H1 (cell line): Measurements from ENCODE around the gene PPFIA2. TPM values are rescaled to one million over a fixed set of nuclear protein-coding genes. Genes with fewer than 3 reads are reported as not detected.

Experiments
- CTCF ChIA-PET: fragments of 300-600 bp; sonication (Branson Sonifier 250); formaldehyde crosslinking; loops from one replicate; lab custom pipeline; 2021; ENCODE audit not compliant: partially characterized antibody; lab: Charles Lee
- POLR2A ChIA-PET: fragments of 300-600 bp; sonication (Branson Sonifier 250); formaldehyde crosslinking; loops from one replicate; lab custom pipeline; 2021; ENCODE audit warnings: inconsistent platforms; ENCODE audit not compliant: partially characterized antibody; lab: Charles Lee
- DNase-seq, 2 experiments: peaks; one replicate each; pipeline versions ENCODE4 v3.0.0 to v3.0.0-alpha.2; 2010 to 2022; ENCODE audit warnings: low spot score in 2 of 2, low read depth in 1 of 2, mixed read lengths in 1 of 2
- FAIRE-seq: peaks from 2 replicates; lab custom pipeline; 2011; peaks lifted over from hg19 to GRCh38; lab: Jason Lieb, UNC
- H2AFZ ChIP-seq: 2 replicates; pipeline ENCODE4 v1.8.1; 2012; ENCODE audit warnings: low read length, inconsistent platforms
- H2AK5ac ChIP-seq: 2 replicates; pipeline ENCODE4 v1.6.1; 2013; ENCODE audit warnings: low read depth, low read length
- H2BK120ac ChIP-seq: replicated peaks from 2 replicates; pipeline ENCODE3; 2013; ENCODE audit warnings: low read depth, low read length, inconsistent platforms
- H2BK12ac ChIP-seq: 2 replicates; pipeline ENCODE4 v1.6.1; 2013; ENCODE audit warnings: low read depth, low read length
- H2BK15ac ChIP-seq: 2 replicates; pipeline ENCODE4 v1.6.1; 2013; ENCODE audit warnings: low read length
- H2BK20ac ChIP-seq: 2 replicates; pipeline ENCODE4 v1.6.1; 2013; ENCODE audit warnings: low read length
- H2BK5ac ChIP-seq: 2 replicates; pipeline ENCODE4 v1.6.1; 2013; ENCODE audit warnings: low read depth, low read length
- H3K14ac ChIP-seq: 2 replicates; pipeline ENCODE4 v1.6.1; 2013; ENCODE audit warnings: inconsistent platforms; ENCODE audit not compliant: insufficient read length
- H3K18ac ChIP-seq: 2 replicates; pipeline ENCODE4 v1.6.1; 2013; ENCODE audit warnings: low read length; ENCODE audit errors: extremely low read depth
- H3K23ac ChIP-seq: 2 replicates; pipeline ENCODE4 v1.6.1; 2013; ENCODE audit warnings: inconsistent platforms; ENCODE audit not compliant: insufficient read length
- H3K23me2 ChIP-seq: 2 replicates; pipeline ENCODE4 v1.6.1; 2013; ENCODE audit warnings: low read depth, low read length
- H3K27ac ChIP-seq: 2 replicates; pipeline ENCODE4 v1.6.1; 2011; ENCODE audit warnings: low read depth, low read length, inconsistent platforms
- H3K27me3 ChIP-seq, 4 experiments: replicated peaks in 1 of 4; 1 replicate in 1 of 4; 2 replicates in 3 of 4; pipeline versions ENCODE4 v1.6.1 to v1.8.1; 2011 to 2013; ENCODE audit warnings: low read length in 3 of 4, mild to moderate bottlenecking in 3 of 4, inconsistent platforms in 2 of 4, mixed read lengths in 2 of 4, moderate library complexity in 1 of 4; ENCODE audit not compliant: control insufficient read depth in 3 of 4, insufficient read depth in 3 of 4; ENCODE audit errors: extremely low read depth in 1 of 4
- H3K36me3 ChIP-seq, 4 experiments: 2 replicates each; pipeline versions ENCODE4 v1.6.1 to v1.8.1; 2011 to 2013; ENCODE audit warnings: mild to moderate bottlenecking in 4 of 4, low read length in 3 of 4, moderate library complexity in 2 of 4, control low read depth in 1 of 4, inconsistent platforms in 1 of 4; ENCODE audit not compliant: insufficient read depth in 4 of 4, control insufficient read depth in 2 of 4
- H3K4ac ChIP-seq: replicated peaks from 2 replicates; pipeline ENCODE3; 2013; ENCODE audit warnings: low read length, low read depth, mixed read lengths, inconsistent platforms; ENCODE audit not compliant: insufficient read length
- H3K4me1 ChIP-seq, 4 experiments: replicated peaks in 1 of 4; 1 replicate in 1 of 4; 2 replicates in 3 of 4; pipeline versions ENCODE4 v1.6.1 to v1.8.1; 2011 to 2013; ENCODE audit warnings: low read length in 3 of 4, inconsistent platforms in 2 of 4, mixed read lengths in 1 of 4; ENCODE audit not compliant: insufficient read depth in 4 of 4, control insufficient read depth in 3 of 4
- H3K4me2 ChIP-seq, 2 experiments: 2 replicates each; pipeline versions ENCODE4 v1.6.1 to v1.8.1; 2011 to 2013; ENCODE audit warnings: low read depth in 2 of 2, low read length in 2 of 2, control low read depth in 1 of 2, inconsistent platforms in 1 of 2, mild to moderate bottlenecking in 1 of 2; ENCODE audit not compliant: insufficient read depth in 1 of 2
- H3K4me3 ChIP-seq, 4 experiments: fragments of 200-600, 300-600 bp in 1 of 4; sonication (generic), shearing (Covaris generic), sonication (Bioruptor Twin) in 1 of 4; 2 replicates each; pipeline versions ENCODE4 v1.5.1 to v1.8.1; 2011 to 2016; ENCODE audit warnings: low read length in 4 of 4, low read depth in 3 of 4, control low read depth in 2 of 4, inconsistent platforms in 2 of 4, mild to moderate bottlenecking in 2 of 4, mixed read lengths in 1 of 4, moderate library complexity in 1 of 4; ENCODE audit not compliant: insufficient read depth in 2 of 4; ENCODE audit errors: extremely low read depth in 1 of 4
- H3K56ac ChIP-seq: replicated peaks from 2 replicates; pipeline ENCODE3; 2013; ENCODE audit warnings: low read depth, mild to moderate bottlenecking, mixed read lengths, low read length, inconsistent platforms; ENCODE audit not compliant: insufficient read length
- H3K79me1 ChIP-seq: 2 replicates; pipeline ENCODE4 v1.6.1; 2013; ENCODE audit warnings: low read depth, low read length, control low read depth
- H3K79me2 ChIP-seq, 2 experiments: 2 replicates each; pipeline versions ENCODE4 v1.6.1 to v1.8.1; 2012 to 2013; ENCODE audit warnings: low read length in 2 of 2, mild to moderate bottlenecking in 2 of 2, inconsistent platforms in 1 of 2; ENCODE audit not compliant: insufficient read depth in 2 of 2, control insufficient read depth in 1 of 2
- H3K9ac ChIP-seq, 4 experiments: replicated peaks in 1 of 4; 1 replicate in 1 of 4; 2 replicates in 3 of 4; pipeline versions ENCODE4 v1.6.1 to v1.8.1; 2011 to 2013; ENCODE audit warnings: low read depth in 3 of 4, low read length in 3 of 4, control low read depth in 2 of 4, mild to moderate bottlenecking in 2 of 4, moderate library complexity in 2 of 4, inconsistent platforms in 1 of 4; ENCODE audit errors: extremely low read depth in 1 of 4
- H3K9me3 ChIP-seq, 2 experiments: 2 replicates each; pipeline versions ENCODE4 v1.6.1 to v1.8.1; 2012 to 2013; ENCODE audit warnings: mild to moderate bottlenecking in 2 of 2, moderate library complexity in 2 of 2, control low read depth in 1 of 2, inconsistent platforms in 1 of 2, low read depth in 1 of 2, low read length in 1 of 2, mixed read lengths in 1 of 2; ENCODE audit not compliant: insufficient read depth in 2 of 2
- H4K20me1 ChIP-seq, 2 experiments: replicated peaks in 1 of 2; 2 replicates each; pipeline versions ENCODE3 to v1.8.1; 2011 to 2013; ENCODE audit warnings: inconsistent platforms in 2 of 2, low read length in 2 of 2, mild to moderate bottlenecking in 1 of 2; ENCODE audit not compliant: insufficient read depth in 2 of 2, control insufficient read depth in 1 of 2
- H4K5ac ChIP-seq: 2 replicates; pipeline ENCODE4 v1.6.1; 2013; ENCODE audit warnings: low read length, low read depth, mixed read lengths, inconsistent platforms; ENCODE audit not compliant: insufficient read length
- H4K8ac ChIP-seq: 2 replicates; pipeline ENCODE4 v1.8.0; 2013; ENCODE audit warnings: mild to moderate bottlenecking, moderate library complexity, low read length, inconsistent platforms; ENCODE audit not compliant: insufficient read depth; ENCODE audit errors: extremely low read depth
- H4K91ac ChIP-seq: replicated peaks from 2 replicates; pipeline ENCODE3; 2013; ENCODE audit warnings: low read length, mixed read lengths, inconsistent platforms; ENCODE audit not compliant: insufficient read length
- GABPA ChIP-seq: IDR thresholded peaks from 2 replicates; pipeline ENCODE4 v1.6.1; 2011; ENCODE audit warnings: mild to moderate bottlenecking, low read length, moderate library complexity, borderline replicate concordance; ENCODE audit not compliant: insufficient read depth
- HDAC2 ChIP-seq, 2 experiments: fragments of 300-600 bp in 1 of 2; sonication (generic) in 1 of 2; IDR thresholded peaks; 2 replicates each; pipeline ENCODE4 v1.6.1; 2011 to 2012; ENCODE audit warnings: low read depth in 2 of 2, low read length in 2 of 2, mild to moderate bottlenecking in 2 of 2, moderate library complexity in 2 of 2, borderline replicate concordance in 1 of 2, inconsistent platforms in 1 of 2
- KDM1A ChIP-seq: fragments of 200-600, 300-600 bp; sonication (generic); IDR thresholded peaks from 2 replicates; pipeline ENCODE4 v1.7.1; 2016; ENCODE audit warnings: mild to moderate bottlenecking, low read length, borderline replicate concordance
- POLR2A ChIP-seq, 2 experiments: IDR thresholded peaks; 1 replicate in 1 of 2; 2 replicates in 1 of 2; pipeline ENCODE4 v1.6.1; 2011; ENCODE audit warnings: low read depth in 2 of 2, low read length in 2 of 2, mild to moderate bottlenecking in 2 of 2; ENCODE audit errors: control extremely low read depth in 1 of 2
- POLR2AphosphoS5 ChIP-seq: IDR thresholded peaks from 2 replicates; pipeline ENCODE4 v1.6.1; 2011; ENCODE audit warnings: low read depth, low read length
- RXRA ChIP-seq: IDR thresholded peaks from 2 replicates; pipeline ENCODE4 v1.6.1; 2011; ENCODE audit warnings: low read depth, mild to moderate bottlenecking, low read length, moderate library complexity; ENCODE audit not compliant: insufficient read depth
- SIX5 ChIP-seq: IDR thresholded peaks from 2 replicates; pipeline ENCODE4 v1.6.1; 2011; ENCODE audit warnings: mild to moderate bottlenecking, low read depth, low read length
- TAF1 ChIP-seq: IDR thresholded peaks from 2 replicates; pipeline ENCODE4 v1.6.1; 2011; ENCODE audit warnings: mild to moderate bottlenecking, low read depth, low read length
- ZNF274 ChIP-seq: IDR thresholded peaks from 2 replicates; pipeline ENCODE4 v1.7.0; 2012; ENCODE audit warnings: low read length, borderline replicate concordance; ENCODE audit errors: extremely low read depth
- WGBS, 2 experiments: shearing (Covaris generic) in 1 of 2; methylation state at CpG; one replicate each; pipeline versions ENCODE4 v1.1.6 to v1.1.7; 2013 to 2015; ENCODE audit warnings: low lambda C conversion rate in 2 of 2, mixed read lengths in 2 of 2, inconsistent platforms in 1 of 2, low coverage in 1 of 2, missing lambda C conversion rate in 1 of 2; ENCODE audit not compliant: insufficient replicate concordance in 2 of 2, insufficient coverage in 1 of 2, insufficient read length in 1 of 2; ENCODE audit errors: extremely low coverage in 1 of 2, missing lambda C conversion rate in 1 of 2; 5-methylcytosine and 5-hydroxymethylcytosine counted together
- polyA plus RNA-seq, 7 experiments: library from polyadenylated mRNA; depleted of rRNA in 3 of 7; stranded (reverse) in 5 of 7; unstranded in 2 of 7; fragments of >200 nt in 5 of 7; fragments of 200-250 nt in 2 of 7; gene quantifications; 1 replicate in 5 of 7; 2 replicates in 1 of 7; 4 replicates in 1 of 7; pipeline versions ENCODE4 v1.2.1 to v1.2.3, GENCODE V29; 2011 to 2013; ENCODE audit warnings: missing spikeins in 2 of 7, mixed read lengths in 2 of 7
- total RNA-seq: library from RNA; stranded (reverse); fragmentation: NEBNext Ultra II Directional; extraction: Animal tissue kit (Norgen Biotek cat#: 25700); gene quantifications from 2 replicates; pipeline ENCODE4 v1.2.1, GENCODE V29; 2021
- TF ChIP-seq, protein P1 (sequence below): IDR thresholded peaks from 2 replicates; pipeline ENCODE4 v1.6.1; 2012; ENCODE audit warnings: low read length, inconsistent platforms
- TF ChIP-seq, protein P2 (sequence below): IDR thresholded peaks from 2 replicates; pipeline ENCODE4 v1.6.1; 2011; ENCODE audit warnings: low read depth, mild to moderate bottlenecking, low read length; ENCODE audit not compliant: insufficient read depth

Gene PPFIA2
- total and polyA plus RNA-seq, 2 of the 8 experiments (the other 6 are each of a cell fraction or from before 2014, with no cell fraction given): 1.2 to 1.8 TPM

DNA sequence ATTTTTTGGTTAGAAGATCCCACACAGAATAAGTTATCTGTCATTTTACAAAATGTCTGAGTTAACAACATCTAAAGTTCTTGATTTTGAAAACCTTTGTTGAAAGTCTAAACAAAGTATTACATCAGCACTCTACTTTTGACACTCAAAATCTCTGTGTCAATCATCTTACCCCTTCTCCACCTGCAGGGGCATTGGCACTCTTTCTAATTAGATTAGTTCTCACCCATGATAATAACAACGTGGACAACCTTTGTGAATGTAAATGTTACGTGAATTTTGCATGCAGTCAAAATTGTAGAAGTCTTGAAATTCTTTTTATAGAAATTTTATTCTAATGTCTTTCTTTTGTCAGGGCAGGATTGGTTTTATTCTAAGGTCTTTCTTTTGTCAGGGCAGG, 33.5 kb upstream of the PPFIA2 start:
- DNase-seq (no peak), FAIRE-seq (no peak)
- peaks cover 0 to 3% (median under 1%) of the 10 kb centered on the region in 4 experiments; a peak in 4 of 7 replicates for H3K4me1 ChIP-seq
- no peaks in the 10 kb centered on the region for H4K20me1 ChIP-seq
- H2BK20ac ChIP-seq: no peak overlapping the region
- no peaks in the 10 kb centered on the region for H3K79me1 ChIP-seq
- H4K8ac ChIP-seq: no peak overlapping the region
- H3K4me2 ChIP-seq: no peak overlapping the region
- CTCF ChIA-PET: no interaction called here
- WGBS, 2 experiments: 81% methylated on average over 2 of the region's 2 CpGs; no CpG with 5 or more reads in 1 of the 2 experiments
- no peak overlapping the region for H3K56ac ChIP-seq
- no peak overlapping the region for H4K91ac ChIP-seq
- no peaks in the 10 kb centered on the region for H3K79me2 ChIP-seq
- H2BK15ac ChIP-seq: no peak overlapping the region
- H2BK12ac ChIP-seq: no peak overlapping the region
- H3K23ac ChIP-seq: no peak overlapping the region
- H2BK120ac ChIP-seq: no peak overlapping the region
- H2AK5ac ChIP-seq: no peak overlapping the region
- no peak overlapping the region for H3K9ac ChIP-seq
- H3K9me3 ChIP-seq: no peaks in the 10 kb centered on the region
- no peak overlapping the region for H2AFZ ChIP-seq
- no peak overlapping the region for H3K27ac ChIP-seq
- no peaks in the 10 kb centered on the region for H3K23me2 ChIP-seq
- POLR2A ChIA-PET: no interaction called here
- H3K18ac ChIP-seq: no peak overlapping the region
- H3K27me3 ChIP-seq: no peaks in the 10 kb centered on the region
- H3K36me3 ChIP-seq: no peaks in the 10 kb centered on the region
- no peak overlapping the region for H4K5ac ChIP-seq
- H3K14ac ChIP-seq: no peak overlapping the region
- H3K4ac ChIP-seq: no peak overlapping the region
- no peak overlapping the region for H2BK5ac ChIP-seq
- no peak overlapping the region for H3K4me3 ChIP-seq
- TF ChIP-seq POLR2AphosphoS5: no peak
- no peak for TF ChIP-seq RXRA
- no peak for TF ChIP-seq POLR2A (IDR thresholded peaks at IDR 0.05; ENCODE audit: control extremely low read depth in 1 of 2, low read depth in 2 of 2, low read length in 2 of 2)
- TF ChIP-seq TAF1: no peak
- TF ChIP-seq KDM1A: no peak
- TF ChIP-seq, protein P1, sequence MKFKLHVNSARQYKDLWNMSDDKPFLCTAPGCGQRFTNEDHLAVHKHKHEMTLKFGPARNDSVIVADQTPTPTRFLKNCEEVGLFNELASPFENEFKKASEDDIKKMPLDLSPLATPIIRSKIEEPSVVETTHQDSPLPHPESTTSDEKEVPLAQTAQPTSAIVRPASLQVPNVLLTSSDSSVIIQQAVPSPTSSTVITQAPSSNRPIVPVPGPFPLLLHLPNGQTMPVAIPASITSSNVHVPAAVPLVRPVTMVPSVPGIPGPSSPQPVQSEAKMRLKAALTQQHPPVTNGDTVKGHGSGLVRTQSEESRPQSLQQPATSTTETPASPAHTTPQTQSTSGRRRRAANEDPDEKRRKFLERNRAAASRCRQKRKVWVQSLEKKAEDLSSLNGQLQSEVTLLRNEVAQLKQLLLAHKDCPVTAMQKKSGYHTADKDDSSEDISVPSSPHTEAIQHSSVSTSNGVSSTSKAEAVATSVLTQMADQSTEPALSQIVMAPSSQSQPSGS: no peak
- TF ChIP-seq HDAC2 (IDR thresholded peaks at IDR 0.05; ENCODE audit: borderline replicate concordance in 1 of 2, low read depth in 2 of 2, low read length in 2 of 2): no peak
- TF ChIP-seq GABPA: no peak
- TF ChIP-seq, protein P2, sequence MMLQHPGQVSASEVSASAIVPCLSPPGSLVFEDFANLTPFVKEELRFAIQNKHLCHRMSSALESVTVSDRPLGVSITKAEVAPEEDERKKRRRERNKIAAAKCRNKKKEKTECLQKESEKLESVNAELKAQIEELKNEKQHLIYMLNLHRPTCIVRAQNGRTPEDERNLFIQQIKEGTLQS: no peak
- no peak for TF ChIP-seq SIX5
- no peak for TF ChIP-seq ZNF274
